ENCODE results near the gene NRF1.
"Not testable (repeated sequence)": the region's sequence is repeated elsewhere in the genome, so short reads cannot be mapped to it uniquely, and the experiment has no call there.

NRF1 gene

DNA sequence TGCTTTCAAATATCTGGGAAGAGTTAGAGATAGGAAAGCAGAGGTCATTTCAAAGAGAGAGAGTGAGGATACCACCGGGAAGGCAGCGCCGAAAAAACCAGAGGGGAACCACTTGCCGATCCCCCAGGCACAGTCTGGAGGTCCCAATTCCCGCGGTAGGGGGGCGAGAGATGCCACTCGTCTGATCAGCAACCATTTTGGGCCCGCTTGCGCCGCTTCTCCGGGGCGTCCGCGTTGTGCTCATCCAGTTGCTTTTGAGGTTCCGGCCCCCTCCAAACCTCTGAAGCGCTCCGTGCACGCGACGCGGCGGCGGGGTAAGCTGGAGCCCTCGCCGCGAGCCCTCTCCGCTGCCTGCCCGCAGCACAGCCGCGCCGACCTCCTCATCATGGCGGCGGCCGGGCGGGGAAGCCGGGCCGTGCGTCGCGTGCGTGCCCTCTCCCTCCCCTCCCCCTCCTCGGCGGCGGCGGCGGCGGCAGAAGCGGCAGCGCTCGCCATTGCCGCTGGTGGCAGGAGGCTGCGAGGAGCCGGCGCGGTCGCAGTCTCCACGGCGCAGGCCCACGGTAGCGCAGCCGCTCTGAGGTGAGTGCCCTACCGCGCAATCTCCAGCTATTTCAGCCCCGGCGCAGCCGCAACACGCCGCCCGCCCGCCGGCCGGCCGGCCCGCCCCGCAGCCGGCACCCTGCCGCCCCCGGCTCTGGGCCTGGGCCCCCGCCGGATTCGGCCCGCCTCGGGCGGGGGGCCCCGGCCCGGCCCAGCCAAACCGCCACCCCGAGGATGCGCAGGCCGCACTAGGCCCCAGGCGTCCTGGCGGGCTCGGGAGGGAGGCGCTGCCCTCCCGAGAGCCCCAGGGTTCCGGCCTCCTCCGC is at the start of gene NRF1:
NRF1 (plus strand) TSS at position 475 of the 866 bp plus-strand sequence. CDS start 45,632 bp downstream, outside the sequence.
- peak; percentile 91 for DNase-seq

DNA sequence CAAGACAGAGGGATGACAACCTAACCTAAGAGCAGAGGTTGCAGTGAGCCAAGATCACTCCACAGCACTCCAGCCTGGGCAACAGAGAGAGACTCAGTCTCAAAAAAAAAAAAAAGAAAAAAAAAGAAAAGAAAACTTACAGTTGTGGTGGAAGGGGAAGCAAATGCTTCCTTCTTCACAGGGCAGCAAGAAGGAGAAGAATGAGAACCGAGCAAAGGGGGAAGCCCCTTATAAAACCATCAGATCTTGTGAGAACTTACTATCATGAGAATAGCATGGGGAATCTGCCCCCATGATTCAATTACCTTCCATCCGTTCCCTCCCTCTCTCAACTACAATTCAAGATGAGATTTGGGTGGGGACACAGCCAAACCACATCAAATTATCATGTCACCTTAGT is 45.2 kb upstream of the NRF1 start:
- DNase-seq: not testable (repeated sequence)

DNA sequence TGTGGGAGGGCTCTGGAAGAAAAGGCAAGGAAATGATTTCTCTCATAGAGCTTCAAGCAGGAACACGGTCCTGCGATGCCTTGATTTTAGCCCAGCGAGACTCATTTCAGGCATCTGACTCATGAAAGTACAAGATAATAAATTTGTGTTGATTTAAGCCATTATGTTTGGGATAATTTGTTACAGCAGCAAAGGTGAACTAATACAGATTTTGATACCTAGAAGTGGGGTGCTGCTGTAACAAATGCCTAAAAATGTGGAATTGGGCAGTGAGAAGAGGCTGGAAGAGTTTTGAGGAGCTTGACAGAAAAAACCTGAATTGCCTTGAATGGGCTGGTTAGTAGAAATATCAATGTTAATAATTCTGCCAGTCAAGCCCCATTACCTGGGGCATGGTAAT is 44.1 kb upstream of the NRF1 start:
- DNase-seq: no peak

DNA sequence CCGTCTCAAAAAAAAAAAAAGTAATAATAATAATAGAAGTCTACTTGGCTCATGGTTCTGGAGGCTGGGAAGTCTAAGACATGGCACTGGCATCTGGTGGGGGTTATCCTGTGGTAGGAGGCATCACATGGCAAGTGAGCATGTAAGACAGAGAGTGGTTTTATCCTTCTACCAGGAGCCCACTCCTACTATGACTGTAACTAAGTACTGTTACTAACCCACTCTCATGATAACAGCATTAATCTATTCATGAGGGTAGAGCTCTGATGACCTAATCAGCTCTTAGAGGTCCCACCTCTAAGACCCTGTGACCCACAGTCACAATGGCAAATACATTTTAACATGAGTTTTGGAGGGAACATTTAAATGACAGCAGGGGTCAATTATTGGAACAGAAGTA is 43.3 kb upstream of the NRF1 start:
- no peak for DNase-seq

DNA sequence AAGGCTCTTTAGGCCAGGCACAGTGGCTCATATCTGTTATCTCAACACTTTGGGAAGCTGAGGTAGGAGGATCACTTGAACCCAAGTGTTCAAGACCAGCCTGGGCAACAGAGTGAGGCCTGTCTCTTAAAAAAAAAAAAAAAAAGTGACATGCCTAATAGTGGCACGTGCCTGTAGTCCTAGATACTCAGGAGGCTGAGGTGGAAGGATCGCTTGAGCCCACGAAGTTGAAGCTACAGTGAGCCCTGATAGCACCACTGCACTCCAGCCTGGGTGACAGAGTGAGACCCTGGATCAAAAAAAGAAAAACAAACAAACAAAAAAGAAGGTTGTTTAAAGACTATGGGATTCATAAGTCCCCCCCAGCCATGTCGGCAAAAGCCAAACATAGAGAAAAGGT is 42.2 kb upstream of the NRF1 start:
- DNase-seq: no peak

DNA sequence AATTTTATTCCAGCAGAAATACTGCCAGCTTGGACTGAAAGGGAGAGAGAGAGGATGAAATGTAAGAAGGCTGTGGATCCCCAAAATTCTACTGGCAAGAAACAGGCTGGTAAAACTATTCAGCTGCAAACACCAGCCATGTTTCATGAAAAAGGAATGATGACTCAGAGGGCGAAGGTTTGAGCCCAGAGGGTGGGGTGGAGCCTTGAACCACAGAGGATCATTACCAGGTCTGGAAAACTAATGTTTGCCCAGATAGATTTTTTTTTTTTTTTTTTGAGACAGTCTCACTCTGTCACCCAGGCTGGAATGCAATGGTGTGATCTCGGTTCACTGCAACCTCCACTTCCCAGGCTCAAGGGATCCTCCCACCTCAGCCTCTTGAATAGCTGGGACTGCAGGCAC is 41.7 kb upstream of the NRF1 start:
- no peak for DNase-seq

DNA sequence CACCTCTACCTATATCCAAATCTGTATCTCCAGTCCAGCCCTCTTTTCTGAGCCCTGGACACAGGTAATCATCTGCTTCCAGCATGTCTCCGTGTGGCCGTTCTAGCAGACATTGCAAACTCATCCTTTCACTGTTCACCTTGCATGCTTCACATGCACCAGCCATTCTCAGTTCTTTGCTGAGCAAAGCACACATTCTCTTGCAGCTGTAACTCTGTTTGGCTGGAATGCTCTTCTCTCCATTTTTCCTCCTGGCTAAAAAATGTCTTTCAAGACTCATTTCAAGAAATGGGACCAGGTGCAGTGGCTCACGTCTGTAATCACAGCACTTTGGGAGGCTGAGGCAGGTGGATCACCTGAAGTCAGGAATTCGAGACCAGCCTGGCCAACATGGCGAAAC is 40.3 kb upstream of the NRF1 start:
- no peak for DNase-seq

DNA sequence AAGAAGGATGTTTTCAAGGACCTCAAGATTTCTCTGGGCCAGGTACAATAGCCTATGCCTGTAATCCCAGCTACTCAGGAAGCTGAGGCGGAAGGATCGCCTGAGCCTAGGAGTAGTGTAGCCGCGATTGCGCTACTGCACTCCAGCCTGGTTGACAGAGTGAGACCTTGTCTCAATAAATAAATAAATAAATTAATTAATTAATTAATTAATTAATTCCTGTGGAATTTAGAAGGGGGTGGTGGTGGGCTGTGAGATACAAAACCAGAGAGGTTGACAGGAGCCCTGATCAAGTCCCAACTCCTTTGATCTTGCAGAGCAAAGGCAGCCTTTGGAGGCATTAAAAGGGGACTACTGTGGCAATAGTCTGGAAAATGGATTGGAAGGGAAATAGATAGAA is 39.3 kb upstream of the NRF1 start:
- DNase-seq: no peak

DNA sequence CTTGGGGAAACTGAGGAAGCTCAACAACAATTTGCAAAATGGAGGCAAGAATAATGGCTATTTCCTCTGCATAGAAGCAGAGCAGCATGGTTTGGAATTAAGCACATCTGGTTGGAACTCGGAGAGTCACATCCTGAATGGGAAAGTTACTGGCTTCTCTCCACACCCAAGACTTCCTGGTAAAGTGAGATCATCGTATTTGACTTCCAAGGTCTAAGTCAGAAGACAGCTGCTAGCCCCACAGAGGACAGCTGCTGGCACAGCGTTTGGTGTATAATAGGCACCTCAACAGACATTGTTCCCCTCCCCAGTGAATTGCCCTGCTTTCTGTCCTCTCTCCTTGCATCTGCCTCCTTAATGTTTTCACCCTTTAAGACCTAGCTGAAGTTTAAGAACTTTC is 37.0 kb upstream of the NRF1 start:
- DNase-seq: no peak

DNA sequence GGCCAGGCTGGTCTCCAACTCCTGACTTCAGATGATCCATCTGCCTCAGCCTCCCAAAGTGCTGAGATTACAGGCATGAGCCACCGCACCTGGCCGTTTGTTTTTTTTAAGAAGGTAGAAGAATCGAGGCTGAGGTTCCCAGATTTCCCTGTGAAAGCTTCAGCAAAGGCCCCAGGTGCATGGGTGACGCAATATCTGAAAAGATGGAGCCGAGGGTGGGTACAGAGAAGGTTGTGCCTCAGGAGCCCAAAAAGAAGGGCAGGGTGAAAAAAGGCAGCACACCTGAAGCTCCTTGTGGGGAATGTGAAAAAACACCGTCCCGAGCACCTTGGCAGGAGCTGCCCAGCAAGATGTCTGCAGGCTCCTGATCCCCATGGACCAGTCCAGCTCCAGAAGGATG is 35.8 kb upstream of the NRF1 start:
- DNase-seq: no peak

DNA sequence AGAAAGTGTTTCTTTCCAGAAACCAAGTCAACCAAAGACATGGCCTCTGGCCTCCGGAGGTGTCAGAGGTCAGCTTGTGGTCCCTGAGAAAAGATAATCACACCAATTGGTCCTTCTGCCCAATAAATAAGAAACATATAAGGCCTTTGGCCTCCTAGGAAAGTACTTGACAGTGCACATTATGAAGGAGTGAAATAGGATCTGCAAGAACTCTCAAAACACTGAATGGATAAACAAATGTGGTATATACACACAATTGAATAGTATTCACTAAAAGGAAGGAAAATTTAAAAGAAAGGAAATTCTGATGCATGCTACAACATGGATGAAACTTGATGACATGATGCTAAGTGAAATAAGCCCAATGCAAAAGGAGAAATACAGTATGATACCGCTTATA is 35.4 kb upstream of the NRF1 start:
- no peak for DNase-seq

DNA sequence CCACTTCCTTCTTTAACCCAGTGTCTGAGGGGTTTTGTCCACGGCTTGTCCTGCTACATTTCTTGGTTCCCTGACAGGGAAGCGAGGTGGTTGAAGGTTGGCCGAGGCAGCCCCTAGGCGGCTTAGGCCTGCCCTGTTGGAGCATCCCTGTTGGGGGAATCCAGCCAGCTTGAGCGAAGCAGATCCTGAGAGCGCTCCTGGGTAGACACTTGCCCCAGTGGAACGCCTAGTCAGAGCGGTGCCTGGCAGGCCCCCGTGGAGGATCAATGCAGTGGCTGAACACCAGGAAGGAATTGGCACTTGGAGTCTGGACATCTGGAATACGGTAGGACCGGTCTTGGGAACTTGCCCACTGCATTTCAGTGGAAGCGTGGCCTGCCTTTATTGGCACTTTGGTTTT is 32.7 kb upstream of the NRF1 start:
- DNase-seq: no peak

DNA sequence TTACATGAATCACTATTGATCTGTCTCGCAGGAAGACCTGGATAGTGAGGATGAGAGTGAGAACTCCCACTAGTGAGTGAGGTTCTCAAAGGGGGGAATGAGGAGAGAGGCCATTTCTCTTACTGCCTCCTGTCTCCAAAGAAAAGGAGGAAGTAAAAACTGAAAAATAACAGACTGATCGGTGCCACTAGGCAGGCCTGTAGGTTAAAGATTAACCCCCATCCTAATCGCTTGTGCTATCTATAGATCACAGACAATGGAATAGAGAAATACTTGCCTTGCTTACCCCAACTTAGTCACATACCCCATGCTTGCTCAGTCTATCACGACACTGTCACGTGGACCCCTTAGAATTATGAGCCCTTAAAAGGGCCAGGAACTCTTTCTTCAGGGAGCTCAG is 25.3 kb upstream of the NRF1 start:
- DNase-seq: not testable (repeated sequence)

DNA sequence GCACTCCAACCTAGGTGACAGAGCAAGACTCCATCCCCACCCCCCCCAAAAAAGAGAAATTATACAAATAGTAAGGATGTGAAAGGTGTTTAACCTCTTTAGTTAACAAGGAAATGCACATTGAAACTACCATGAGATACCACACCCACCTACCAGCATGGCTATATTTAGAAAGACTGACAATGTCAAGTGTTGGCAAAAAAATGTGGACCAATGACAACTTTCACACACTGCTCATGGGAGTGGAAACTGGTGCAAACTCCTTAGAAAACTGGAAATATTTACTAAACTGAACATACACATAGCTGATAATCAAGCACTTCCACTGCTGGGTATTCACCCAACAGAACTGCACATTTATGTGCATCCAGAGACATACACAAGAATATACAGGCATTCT is 23.3 kb upstream of the NRF1 start:
- DNase-seq: no peak

DNA sequence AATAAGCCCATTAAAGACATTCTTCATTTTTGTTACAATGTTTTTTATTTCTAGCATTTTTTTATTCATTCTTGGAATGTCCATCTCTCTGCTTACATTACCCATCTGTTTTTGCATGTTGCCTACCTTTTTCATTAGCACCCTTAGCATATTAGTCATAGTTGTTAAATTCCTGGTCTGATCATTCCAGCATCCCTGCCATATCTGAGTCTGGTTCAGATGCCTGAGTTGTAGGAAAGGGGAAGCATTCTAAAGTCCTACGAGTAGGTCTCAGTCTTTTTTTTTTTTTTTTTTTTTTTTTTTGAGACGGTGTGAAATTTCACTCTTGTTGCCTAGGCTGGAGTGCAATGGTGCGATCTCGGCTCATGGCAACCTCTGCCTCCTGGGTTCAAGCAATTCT is 19.7 kb upstream of the NRF1 start:
- no peak for DNase-seq

DNA sequence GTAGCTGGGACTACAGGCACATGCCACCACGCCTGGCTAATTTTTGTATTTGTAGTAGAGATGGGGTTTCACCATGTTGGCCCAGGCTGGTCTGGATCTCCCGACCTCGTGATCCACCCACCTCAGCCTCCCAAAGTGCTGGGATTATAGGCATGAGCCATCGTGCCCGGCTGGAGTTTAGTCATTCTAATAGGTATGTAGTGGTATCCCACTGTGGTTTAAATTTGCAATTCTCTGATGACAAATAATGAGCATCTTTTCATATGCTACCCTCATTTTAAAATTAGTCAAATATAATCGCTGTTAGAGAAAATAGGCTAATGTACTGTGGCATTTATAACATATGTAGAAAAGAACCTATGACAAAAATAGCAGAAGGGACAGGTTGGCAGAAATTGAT is 15.1 kb upstream of the NRF1 start:
- not testable (repeated sequence) for DNase-seq

DNA sequence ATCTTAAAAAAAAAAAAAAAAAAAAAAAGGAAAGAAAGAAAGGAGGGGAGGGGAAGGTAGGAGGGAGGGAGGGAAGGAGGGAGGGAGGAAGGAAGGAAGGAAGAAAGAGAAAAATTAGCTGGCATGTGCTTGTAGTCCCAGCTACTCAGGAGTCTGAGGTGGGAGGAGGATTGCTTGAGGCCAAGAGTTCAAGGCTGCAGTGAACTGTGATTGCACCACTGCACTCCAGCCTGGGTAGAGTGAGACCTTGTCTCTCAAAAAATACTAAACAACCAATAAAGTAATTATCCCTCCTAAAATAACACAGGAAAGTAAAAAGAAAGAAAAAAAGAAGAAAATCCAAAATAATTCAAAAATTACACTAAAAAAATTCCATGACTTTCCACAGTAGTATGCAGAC is 13.8 kb upstream of the NRF1 start:
- no peak for DNase-seq

DNA sequence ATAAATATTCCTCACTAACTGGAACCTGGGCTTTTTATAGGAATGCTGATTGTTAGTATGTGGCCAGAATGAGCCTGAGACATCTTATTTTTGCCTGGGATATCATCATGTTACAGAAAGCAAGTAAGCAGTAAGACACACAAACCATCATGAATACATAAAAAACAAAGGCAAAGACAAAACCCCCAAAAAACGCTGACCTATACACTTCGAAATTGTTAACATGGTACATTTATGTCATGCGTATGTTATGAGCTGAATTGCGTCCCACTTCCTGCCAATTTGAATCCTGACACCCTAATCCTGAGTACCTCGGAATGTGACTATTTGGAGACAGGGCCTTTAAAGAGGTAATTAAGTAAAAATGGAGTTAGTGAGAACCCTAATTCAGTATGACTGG is 12.3 kb upstream of the NRF1 start:
- DNase-seq: no peak

DNA sequence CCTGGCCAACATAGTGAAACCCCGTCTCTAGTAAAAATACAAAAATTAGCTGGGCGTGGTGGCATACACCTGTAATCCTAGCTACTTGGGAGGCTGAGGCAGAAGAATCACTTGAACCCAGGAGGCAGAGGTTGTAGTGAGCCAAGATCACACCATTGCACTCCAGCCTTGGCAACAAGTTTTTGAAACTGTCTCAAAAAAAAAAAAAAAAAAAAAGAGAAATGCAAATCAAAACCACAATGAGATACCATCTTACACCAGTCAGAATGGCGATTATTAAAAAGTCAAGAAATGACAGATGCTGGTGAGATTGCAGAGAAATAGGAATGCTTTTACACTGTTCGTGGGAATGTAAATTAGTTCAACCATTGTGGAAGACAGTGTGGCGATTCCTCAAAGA is 7.9 kb upstream of the NRF1 start:
- not testable (repeated sequence) for DNase-seq

DNA sequence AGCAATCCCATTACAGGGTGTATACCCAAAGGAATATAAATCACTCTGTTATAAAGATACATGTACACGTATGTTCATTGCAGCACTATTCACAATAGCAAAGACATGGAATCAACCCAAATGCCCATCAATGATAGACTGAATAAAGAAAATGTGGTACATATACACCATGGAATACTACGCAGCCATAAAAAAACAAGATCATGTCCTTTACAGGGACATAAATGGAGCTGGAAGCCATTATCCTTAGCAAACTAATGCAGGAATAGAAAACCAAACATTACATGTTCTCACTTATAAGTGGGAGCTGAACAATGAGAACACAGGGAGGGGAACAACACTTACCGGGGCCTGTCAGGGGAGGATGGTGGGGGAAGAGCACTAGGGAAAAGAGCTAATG is 7.5 kb upstream of the NRF1 start:
- DNase-seq: not testable (repeated sequence)

DNA sequence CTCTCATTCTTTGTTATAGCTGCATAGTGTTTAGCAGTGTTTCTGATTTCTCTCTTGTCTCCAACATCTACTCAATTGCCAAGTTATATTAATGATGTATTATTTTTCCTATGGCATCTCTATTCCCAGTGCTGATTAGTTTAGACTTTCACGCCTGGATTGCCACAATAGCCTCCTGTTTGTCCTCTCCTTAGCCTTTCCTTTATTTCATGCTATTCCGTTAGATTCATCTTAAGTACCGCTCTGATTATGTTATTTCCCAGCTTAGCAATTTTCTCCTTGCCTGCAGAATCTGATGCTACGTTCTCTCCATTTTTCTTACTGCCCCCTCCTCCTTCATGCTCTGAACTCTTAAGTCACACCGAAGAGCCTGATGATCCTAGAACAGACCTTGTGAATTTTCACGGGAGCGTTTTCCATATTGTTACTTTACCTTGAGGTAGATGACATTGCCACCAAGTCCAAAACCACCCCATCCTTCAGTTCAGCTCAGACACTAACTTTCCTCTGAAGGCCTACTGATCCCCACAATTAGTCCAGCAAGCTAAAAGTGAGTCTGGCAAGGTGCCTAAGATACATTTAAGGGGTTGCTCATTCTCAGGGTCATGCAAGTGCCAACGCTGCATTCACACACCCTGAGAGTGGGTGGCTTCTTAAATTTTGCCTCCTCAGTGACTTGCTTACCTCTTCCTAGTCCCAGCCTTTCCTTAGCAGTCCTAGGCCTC is 6.6 kb upstream of the NRF1 start:
- DNase-seq: no peak

DNA sequence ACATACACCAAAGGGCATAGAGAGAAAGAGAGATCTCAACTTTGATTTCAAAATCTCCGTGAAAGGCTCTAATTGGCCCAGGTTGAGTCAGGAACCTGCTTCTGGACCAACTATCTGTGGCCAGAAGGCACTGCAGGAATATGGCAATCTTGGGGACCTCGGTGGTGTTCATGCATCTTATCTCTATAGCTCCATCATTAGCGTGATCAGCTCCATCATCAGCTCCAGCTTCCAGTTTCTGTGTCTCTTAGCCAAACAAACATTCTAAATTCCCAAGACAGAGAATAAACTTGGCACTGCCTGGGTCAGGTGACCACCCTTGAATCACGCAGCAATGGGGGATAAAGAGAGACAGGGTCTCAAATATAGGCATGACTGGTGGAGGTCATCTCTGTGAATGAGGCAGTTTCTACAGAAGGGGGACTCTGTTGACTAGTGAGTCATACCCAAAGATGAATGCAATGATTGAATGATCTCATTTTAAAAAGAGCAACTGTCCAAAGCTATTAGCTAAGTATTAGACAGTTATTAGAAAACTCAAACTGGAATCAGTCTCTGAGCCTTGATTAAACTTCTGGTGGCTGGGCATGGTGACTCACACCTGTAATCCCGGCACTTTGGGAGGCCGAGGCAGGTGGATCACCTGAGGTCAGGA is 5.4 kb upstream of the NRF1 start:
- DNase-seq: no peak

DNA sequence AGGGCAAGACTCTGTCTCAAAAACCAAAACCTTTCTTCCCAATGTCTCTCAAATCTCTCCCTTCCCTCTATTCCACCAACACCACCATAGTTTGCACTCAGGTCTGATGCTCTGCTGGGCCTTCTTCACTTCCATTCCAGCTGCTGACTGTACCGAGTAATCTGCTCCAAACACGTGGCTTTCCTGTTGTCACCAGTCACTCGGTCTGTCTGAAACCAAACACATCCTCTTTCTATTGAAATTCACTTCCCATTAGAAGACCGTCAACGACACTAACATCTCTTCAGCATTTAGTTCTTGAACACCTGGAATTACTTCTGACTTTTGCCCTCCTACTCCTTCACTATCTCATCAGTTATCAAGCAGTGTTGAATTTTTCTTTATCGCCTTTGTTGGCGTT is 4.7 kb upstream of the NRF1 start:
- no peak for DNase-seq

Data from NK-92 treated with Interleukin-12 subunit alpha and Interleukin-12 subunit beta, amount 100 ng/mL, for 24 hours (cell line).